Astrocyte of the cerebellum (primary cell): ENCODE data around the gene KRT17.
"Not testable (repeated sequence)": the region's sequence is repeated elsewhere in the genome, so short reads cannot be mapped to it uniquely, and the experiment has no call there.

ENCODE experiments used
- DNase-seq: peaks from one replicate; pipeline ENCODE4 v3.0.0-alpha.2; 2011; ENCODE audit warnings: low read depth
- H3K4me3 ChIP-seq: 2 replicates; pipeline ENCODE4 v1.5.1; 2011; ENCODE audit warnings: mild to moderate bottlenecking, low read depth, low read length, moderate library complexity
- CTCF ChIP-seq: IDR thresholded peaks from 2 replicates; pipeline ENCODE4 v1.5.1; 2012; ENCODE audit warnings: low read length, low read depth, moderate library complexity, mild to moderate bottlenecking; ENCODE audit errors: missing control alignments
- in situ Hi-C: cut with HindIII; loops from 2 replicates; pipeline ENCODE4 v1.10.0; 2017; ENCODE audit warnings: low sequenced_read_pairs

KRT17 gene

GRCh38 chr17:41625602-41626001 lies 1.2 kb upstream of the KRT17 start:
- in situ Hi-C loops = no loop called here
- no peak for DNase-seq
- TF ChIP-seq CTCF = no peak
- no peak overlapping the region for H3K4me3 ChIP-seq

- H3K4me3 ChIP-seq, DNase-seq, in situ Hi-C loops: not testable (repeated sequence)
Observed at GRCh38 chr17:41623184-41623861, 1.1 kb downstream of the KRT17 start.

GRCh38 chr17:41622340-41623183 lies 1.8 kb downstream of the KRT17 start:
- H3K4me3 ChIP-seq, DNase-seq, in situ Hi-C loops: not testable (repeated sequence)

GRCh38 chr17:41621916-41622315 lies 2.5 kb downstream of the KRT17 start:
- H3K4me3 ChIP-seq = no peak overlapping the region
- in situ Hi-C loops = no loop called here
- no peak for TF ChIP-seq CTCF
- no peak for DNase-seq

GRCh38 chr17:41621435-41621817 lies 2.9 kb downstream of the KRT17 start:
- H3K4me3 ChIP-seq, in situ Hi-C loops, DNase-seq: not testable (repeated sequence)

GRCh38 chr17:41620583-41621434 lies 3.6 kb downstream of the KRT17 start:
- TF ChIP-seq CTCF = no peak
- DNase-seq = no peak
- in situ Hi-C loops = no loop called here
- H3K4me3 ChIP-seq = no peak overlapping the region

GRCh38 chr17:41619927-41620582 lies 4.3 kb downstream of the KRT17 start:
- H3K4me3 ChIP-seq, DNase-seq, in situ Hi-C loops: not testable (repeated sequence)
